ENCODE measurements around the gene GALR3.

GALR3 gene

DNA sequence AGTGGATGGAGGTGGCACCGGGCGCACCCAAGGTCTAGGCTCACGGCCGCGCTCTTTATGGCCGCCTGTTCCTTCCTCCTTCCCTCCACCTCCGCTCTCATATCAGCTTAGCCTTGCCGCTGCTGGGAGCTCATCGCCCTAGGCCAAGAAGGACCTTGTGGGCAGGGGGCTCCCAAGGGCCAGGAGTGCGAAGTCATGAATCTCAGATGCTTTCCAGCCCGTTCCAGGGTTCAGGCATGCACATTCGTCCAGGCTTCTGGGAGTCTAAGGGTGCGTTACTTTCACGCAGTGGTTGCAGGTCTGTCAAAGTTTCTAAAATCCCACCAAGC is 4.1 kb upstream of the GALR3 start:
- no peak for DNase-seq (ENCODE audit: extremely low spot score)
- CTCF ChIA-PET: interaction anchor here (0.7 to 7.5 kb wide), 27 partner anchors 11 to 318 kb away, joined by 3 to 123 read pairs (median 5); partner anchors contain the start of genes ANKRD54, C22orf23, GCAT and GGA1

GRCh38 chr22:37820350-37820749 is 2.8 kb upstream of the GALR3 start:
- no peak for TF ChIP-seq CTCF (IDR thresholded peaks at IDR 0.05; ENCODE audit: control extremely low read depth, extremely low read depth, low read depth, missing control alignments)
- no peak for DNase-seq (ENCODE audit: extremely low spot score)
- POLR2A ChIA-PET: interaction anchor here (0.7 kb wide), 1 partner anchor 19 kb away, joined by 11 read pairs; no protein-coding TSS in a partner anchor
- CTCF ChIA-PET: interaction anchor here (1.0 to 7.5 kb wide), 8 partner anchors 10 to 145 kb away, joined by 3 to 123 read pairs (median 20); partner anchors contain the start of gene EIF3L

More for the DNA sequence above, 4.1 kb upstream of the GALR3 start:
- POLR2A ChIA-PET: interaction anchor here (1.3 kb wide), 1 partner anchor 12 kb away, joined by 4 read pairs; no protein-coding TSS in a partner anchor
- no peak for TF ChIP-seq CTCF (IDR thresholded peaks at IDR 0.05; ENCODE audit: control extremely low read depth, extremely low read depth, low read depth, missing control alignments)

DNA sequence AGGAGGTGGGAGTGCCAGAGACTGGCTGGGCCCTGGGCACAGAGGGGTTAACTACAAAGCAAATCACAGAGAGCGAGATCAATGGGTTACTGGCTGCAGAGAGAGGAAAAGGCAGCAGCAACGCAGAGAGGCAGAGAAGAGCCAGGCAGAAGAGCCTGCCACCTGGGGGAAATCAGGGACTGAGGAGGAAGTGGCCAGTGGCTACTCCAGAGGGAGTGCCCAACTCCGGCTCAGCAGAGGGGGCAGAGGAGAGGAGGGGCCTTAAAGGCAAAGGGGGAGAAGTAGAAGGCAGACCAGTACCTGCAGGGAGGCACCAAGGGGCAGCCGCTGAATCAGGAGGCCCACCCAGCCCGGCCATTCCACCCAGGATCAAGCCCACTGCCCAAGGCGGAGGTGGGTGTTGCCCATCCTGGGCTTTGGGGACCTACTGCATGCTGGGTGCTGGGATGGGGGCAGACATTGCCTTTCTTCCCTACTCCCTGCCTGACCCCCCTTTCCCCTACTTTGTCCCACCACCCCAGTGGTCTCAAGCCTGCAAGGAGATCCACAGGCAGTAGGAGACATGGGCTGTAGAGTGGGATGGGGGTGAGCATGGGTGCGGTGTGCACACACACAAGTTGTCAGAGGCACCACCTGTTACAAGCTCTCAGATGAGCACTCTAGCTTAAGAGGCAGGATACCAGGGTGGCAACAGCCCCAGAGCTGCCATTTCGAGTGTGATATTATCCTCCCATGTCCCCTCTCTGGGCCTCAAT is 926 bp upstream of the GALR3 start:
- DNase-seq (ENCODE audit: extremely low spot score): no peak
- no peak for TF ChIP-seq CTCF (IDR thresholded peaks at IDR 0.05; ENCODE audit: control extremely low read depth, extremely low read depth, low read depth, missing control alignments)
- POLR2A ChIA-PET: no interaction called here
- CTCF ChIA-PET: interaction anchor here (0.8 to 1.5 kb wide), 5 partner anchors 9 to 124 kb away, joined by 3 to 4 read pairs (median 3); no protein-coding TSS in a partner anchor

DNA sequence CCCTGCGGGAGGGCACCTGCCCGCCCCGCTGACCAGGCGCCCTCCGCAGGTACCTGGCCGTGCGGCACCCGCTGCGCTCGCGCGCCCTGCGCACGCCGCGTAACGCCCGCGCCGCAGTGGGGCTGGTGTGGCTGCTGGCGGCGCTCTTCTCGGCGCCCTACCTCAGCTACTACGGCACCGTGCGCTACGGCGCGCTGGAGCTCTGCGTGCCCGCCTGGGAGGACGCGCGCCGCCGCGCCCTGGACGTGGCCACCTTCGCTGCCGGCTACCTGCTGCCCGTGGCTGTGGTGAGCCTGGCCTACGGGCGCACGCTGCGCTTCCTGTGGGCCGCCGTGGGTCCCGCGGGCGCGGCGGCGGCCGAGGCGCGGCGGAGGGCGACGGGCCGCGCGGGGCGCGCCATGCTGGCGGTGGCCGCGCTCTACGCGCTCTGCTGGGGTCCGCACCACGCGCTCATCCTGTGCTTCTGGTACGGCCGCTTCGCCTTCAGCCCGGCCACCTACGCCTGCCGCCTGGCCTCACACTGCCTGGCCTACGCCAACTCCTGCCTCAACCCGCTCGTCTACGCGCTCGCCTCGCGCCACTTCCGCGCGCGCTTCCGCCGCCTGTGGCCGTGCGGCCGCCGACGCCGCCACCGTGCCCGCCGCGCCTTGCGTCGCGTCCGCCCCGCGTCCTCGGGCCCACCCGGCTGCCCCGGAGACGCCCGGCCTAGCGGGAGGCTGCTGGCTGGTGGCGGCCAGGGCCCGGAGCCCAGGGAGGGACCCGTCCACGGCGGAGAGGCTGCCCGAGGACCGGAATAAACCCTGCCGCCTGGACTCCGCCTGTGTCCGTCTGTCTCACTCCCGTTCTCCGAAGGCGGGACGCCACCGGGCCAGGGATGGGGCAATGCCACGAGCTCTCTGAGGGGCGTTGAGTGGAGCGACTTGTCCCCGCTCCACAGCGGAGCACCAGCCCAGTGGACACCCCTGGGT is 1.8 kb downstream of the GALR3 start:
- ChIA-PET CTCF (interaction anchor here (0.7 to 9.6 kb wide), 2 partner anchors 8 to 38 kb away, joined by 4 to 86 read pairs; no protein-coding TSS in a partner anchor), POLR2A (interaction anchor here (0.6 kb wide), 1 partner anchor 78 kb away, joined by 3 read pairs; no protein-coding TSS in a partner anchor)
- no peak for DNase-seq (ENCODE audit: extremely low spot score)
- TF ChIP-seq CTCF (IDR thresholded peaks at IDR 0.05; ENCODE audit: control extremely low read depth, extremely low read depth, low read depth, missing control alignments): peak; percentile 3

GRCh38 chr22:37827056-37827455 is 3.9 kb downstream of the GALR3 start:
- POLR2A ChIA-PET: no interaction called here
- no peak for DNase-seq (ENCODE audit: extremely low spot score)
- no peak for TF ChIP-seq CTCF (IDR thresholded peaks at IDR 0.05; ENCODE audit: control extremely low read depth, extremely low read depth, low read depth, missing control alignments)
- CTCF ChIA-PET: interaction anchor here (1.1 to 9.6 kb wide), 3 partner anchors 10 to 28 kb away, joined by 4 to 86 read pairs (median 7); partner anchors contain the start of gene ANKRD54
